PFSK-1 (cell line): ENCODE data around the gene CXCL14.

Experiments used
- POLR2AphosphoS5 ChIP-seq: IDR thresholded peaks from 2 replicates; pipeline ENCODE4 v1.6.1; 2012; ENCODE audit warnings: low read depth, mild to moderate bottlenecking, control low read depth, low read length, moderate library complexity
- TAF1 ChIP-seq: IDR thresholded peaks from 2 replicates; pipeline ENCODE4 v1.6.1; 2012; ENCODE audit warnings: low read length, control low read depth, borderline replicate concordance; ENCODE audit not compliant: insufficient read depth

DNA sequence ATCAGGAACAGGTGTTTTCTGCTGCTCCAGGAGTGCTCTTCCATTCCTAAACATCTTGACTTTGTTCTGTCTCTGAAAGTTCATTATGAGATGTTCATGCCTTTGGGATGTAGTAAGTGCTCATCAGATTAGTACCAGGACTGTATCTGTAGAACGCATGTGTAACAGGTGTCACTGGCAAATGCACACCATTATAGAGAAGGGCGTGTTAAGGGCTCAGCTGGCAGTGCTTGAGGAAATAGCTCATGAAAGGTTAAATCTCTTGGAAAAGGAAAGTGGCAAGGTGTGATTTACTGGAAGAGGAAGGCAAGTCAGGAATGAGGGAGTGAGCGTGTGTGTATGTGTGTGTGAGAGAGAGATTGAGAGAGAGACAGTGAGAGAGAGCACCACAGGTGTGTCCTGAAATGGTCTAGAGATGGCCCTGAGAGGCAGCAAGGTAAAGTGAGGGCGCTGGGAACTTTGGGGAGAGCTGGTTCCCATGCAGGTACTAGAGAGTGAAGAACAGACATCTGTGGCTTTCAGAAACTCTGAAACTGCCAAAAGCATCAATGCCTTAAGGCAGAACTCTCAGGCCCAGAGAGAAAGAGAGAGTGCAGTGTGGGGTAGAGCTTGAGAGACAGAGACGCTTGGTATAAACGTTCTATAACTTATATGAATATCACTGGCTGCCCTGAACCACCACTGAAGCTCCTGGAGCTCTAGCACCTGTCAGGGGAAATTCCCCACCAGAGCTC is 13.7 kb upstream of the CXCL14 start:
- no peak for TF ChIP-seq TAF1
- no peak for TF ChIP-seq POLR2AphosphoS5
